Type B pancreatic cell (in vitro differentiated cells): ENCODE measurements around the gene GNPTAB. TPM values are rescaled to one million over a fixed set of nuclear protein-coding genes. Genes with fewer than 3 reads are reported as not detected.

Source experiments
- DNase-seq: peaks from one replicate; pipeline ENCODE4 v3.0.0; 2021; ENCODE audit warnings: mixed read lengths; ENCODE audit not compliant: unreplicated experiment; ENCODE audit errors: extremely low spot score
- H3K27ac Mint-ChIP-seq: 2 replicates; pipeline ENCODE4 v1.8.0; 2021; ENCODE audit warnings: mild to moderate bottlenecking, mixed read lengths
- H3K27me3 Mint-ChIP-seq: 2 replicates; pipeline ENCODE4 v1.8.0; 2021; ENCODE audit warnings: mixed read lengths
- H3K36me3 Mint-ChIP-seq: 2 replicates; pipeline ENCODE4 v1.8.0; 2021; ENCODE audit warnings: mixed read lengths
- H3K4me1 Mint-ChIP-seq: one replicate; pipeline ENCODE4 v1.8.0; 2021; ENCODE audit warnings: mixed read lengths; ENCODE audit not compliant: unreplicated experiment
- H3K4me3 Mint-ChIP-seq: 2 replicates; pipeline ENCODE4 v1.8.0; 2021; ENCODE audit warnings: mild to moderate bottlenecking, mixed read lengths
- H3K9me3 Mint-ChIP-seq: 2 replicates; pipeline ENCODE4 v1.8.0; 2021; ENCODE audit warnings: mixed read lengths
- total RNA-seq: library from RNA; stranded (reverse); gene quantifications from 2 replicates; pipeline ENCODE4 v1.2.1, GENCODE V29; 2021; ENCODE audit warnings: low replicate concordance
- TF ChIP-seq, protein P1 (sequence below): fragments of 200-600 bp; sonication (generic); conservative IDR thresholded peaks from 2 replicates; pipeline ENCODE4 v1.5.0; 2021; ENCODE audit warnings: antibody characterized with exemption, mild to moderate bottlenecking

The GNPTAB gene
- total RNA-seq, 1 donor from 2014 or later, result 29.4 TPM

DNA sequence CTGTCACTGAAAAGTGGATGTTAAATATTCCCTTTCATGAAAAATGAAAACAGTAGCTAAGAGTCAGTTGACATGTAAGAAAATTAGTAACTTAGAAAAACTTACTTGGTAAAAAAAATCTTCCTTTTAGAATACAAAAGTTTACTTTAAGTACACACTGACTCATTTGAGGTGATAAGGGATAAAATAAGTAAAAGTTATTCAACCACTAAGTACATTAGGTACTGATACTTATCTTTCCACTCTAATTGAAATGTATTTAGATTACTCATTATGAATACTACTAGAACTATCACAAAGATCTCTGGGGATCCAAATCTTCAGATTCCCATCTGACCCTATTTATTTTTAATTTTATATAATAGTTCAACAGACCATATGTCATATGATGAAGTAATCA lies 103.7 kb downstream of the GNPTAB start:
- Mint-ChIP-seq H3K9me3 (no peaks in the 10 kb centered on the region), H3K4me1 (no peaks in the 10 kb centered on the region), H3K27ac (no peak overlapping the region), H3K36me3 (peaks cover 17% of the 10 kb centered on the region), H3K4me3 (no peak overlapping the region), H3K27me3 (no peaks in the 10 kb centered on the region)
- no peak for DNase-seq
- TF ChIP-seq, protein P1, sequence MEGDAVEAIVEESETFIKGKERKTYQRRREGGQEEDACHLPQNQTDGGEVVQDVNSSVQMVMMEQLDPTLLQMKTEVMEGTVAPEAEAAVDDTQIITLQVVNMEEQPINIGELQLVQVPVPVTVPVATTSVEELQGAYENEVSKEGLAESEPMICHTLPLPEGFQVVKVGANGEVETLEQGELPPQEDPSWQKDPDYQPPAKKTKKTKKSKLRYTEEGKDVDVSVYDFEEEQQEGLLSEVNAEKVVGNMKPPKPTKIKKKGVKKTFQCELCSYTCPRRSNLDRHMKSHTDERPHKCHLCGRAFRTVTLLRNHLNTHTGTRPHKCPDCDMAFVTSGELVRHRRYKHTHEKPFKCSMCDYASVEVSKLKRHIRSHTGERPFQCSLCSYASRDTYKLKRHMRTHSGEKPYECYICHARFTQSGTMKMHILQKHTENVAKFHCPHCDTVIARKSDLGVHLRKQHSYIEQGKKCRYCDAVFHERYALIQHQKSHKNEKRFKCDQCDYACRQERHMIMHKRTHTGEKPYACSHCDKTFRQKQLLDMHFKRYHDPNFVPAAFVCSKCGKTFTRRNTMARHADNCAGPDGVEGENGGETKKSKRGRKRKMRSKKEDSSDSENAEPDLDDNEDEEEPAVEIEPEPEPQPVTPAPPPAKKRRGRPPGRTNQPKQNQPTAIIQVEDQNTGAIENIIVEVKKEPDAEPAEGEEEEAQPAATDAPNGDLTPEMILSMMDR, result no peak

DNA sequence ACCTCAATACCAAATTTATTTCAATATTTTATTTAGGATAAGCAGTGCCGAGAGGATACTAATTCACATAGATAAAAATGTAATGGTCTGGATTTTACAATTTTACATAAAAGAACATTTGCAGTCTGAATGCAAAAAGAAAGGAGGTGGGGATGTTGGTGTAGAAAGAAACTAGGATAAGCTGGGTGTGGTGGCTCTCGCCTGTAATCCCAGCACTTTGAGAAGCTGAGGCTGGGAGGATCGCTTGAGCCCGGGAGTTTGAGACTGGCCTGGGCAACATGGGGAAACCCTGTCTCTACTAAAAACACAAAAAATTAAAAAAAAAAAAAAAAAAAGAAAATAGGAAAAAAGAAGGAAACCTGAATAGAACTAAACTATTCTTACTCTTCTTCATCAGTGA lies 108.4 kb downstream of the GNPTAB start:
- Mint-ChIP-seq H3K27ac (no peak overlapping the region), H3K4me3 (no peak overlapping the region), H3K36me3 (peaks cover 11% of the 10 kb centered on the region), H3K9me3 (no peaks in the 10 kb centered on the region), H3K27me3 (no peaks in the 10 kb centered on the region), H3K4me1 (no peaks in the 10 kb centered on the region)
- TF ChIP-seq, protein P1, result no peak
- DNase-seq, result no peak

DNA sequence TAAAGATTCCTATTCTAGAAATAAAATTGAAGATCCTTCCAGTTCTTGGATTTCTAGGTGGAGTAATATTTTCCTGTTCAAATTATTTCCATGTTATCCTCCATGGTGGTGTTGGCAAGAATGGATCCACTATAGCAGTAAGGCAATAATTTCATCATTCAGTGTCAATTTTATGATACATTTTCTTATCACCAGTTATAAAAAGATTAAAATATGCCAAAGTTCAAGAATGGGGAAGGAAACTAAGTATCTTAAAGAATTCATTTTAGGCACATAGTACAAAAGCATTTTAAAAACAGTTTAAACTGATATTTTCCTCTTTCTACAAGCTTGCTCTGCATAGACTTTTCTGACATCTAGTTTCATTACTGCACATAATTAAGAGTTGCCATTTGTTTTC lies 110.6 kb downstream of the GNPTAB start:
- TF ChIP-seq, protein P1, result no peak
- DNase-seq, result no peak
- H3K9me3 Mint-ChIP-seq, result no peaks in the 10 kb centered on the region
- H3K4me3 Mint-ChIP-seq, result no peak overlapping the region
- no peak overlapping the region for H3K27ac Mint-ChIP-seq
- H3K4me1 Mint-ChIP-seq, result peaks cover 3% of the 10 kb centered on the region
- peaks cover 5% of the 10 kb centered on the region for H3K36me3 Mint-ChIP-seq
- H3K27me3 Mint-ChIP-seq, result no peaks in the 10 kb centered on the region

DNA sequence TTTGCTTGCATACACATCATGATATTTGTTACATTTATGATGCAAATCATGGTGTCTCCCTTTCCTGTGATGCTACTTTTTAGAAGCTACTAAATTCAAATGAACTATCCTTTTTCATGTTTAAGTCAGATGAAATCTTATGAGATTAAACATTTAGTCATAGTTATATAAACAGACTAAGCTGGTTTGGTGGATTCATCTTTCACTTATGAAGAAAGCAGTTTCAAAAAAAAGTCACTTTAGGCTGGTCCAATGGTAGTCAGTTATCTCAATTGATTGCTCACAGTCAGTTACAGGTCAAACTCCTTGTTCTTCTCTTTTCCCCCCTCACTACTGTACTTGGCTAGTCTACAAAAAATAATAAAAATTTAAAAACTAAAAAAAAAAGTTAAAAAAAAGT lies 111.2 kb downstream of the GNPTAB start:
- DNase-seq, result no peak
- Mint-ChIP-seq H3K4me1 (peaks cover 5% of the 10 kb centered on the region), H3K36me3 (peaks cover 5% of the 10 kb centered on the region), H3K4me3 (no peak overlapping the region), H3K27me3 (no peaks in the 10 kb centered on the region), H3K27ac (no peak overlapping the region), H3K9me3 (no peaks in the 10 kb centered on the region)
- TF ChIP-seq, protein P1, result no peak

DNA sequence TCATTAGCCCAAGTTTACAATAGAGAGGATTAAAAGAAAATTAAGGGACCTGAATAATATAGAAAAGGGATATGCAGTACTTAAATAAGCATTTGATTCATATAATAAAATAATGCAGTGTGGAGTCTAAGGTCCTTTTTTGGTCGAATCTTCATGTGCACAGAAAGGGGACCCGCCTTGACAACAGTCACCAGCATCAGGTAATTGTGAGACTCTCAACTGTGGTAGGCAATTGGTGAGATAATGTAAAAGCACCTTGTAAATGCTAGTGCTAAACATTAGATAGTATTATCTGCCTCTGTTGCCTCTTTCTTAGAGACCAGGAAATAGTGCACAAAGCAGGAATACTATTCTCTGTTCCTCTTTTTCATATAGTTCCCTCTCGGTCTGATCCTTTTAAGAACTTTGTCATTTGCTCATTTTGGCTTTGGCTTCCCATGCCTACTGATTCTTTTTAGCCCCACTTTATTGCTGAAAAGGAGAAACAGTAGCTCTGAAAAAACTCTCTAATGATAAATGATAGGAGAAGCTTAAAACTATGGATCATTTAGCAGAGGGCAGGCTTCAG lies 115.8 kb downstream of the GNPTAB start:
- no peak overlapping the region for H3K4me3 Mint-ChIP-seq
- H3K9me3 Mint-ChIP-seq, result no peaks in the 10 kb centered on the region
- peaks cover 18% of the 10 kb centered on the region for H3K4me1 Mint-ChIP-seq
- H3K27me3 Mint-ChIP-seq, result no peaks in the 10 kb centered on the region
- TF ChIP-seq, protein P1, result no peak
- no peak overlapping the region for H3K27ac Mint-ChIP-seq
- H3K36me3 Mint-ChIP-seq, result peaks cover 14% of the 10 kb centered on the region
- DNase-seq, result no peak

DNA sequence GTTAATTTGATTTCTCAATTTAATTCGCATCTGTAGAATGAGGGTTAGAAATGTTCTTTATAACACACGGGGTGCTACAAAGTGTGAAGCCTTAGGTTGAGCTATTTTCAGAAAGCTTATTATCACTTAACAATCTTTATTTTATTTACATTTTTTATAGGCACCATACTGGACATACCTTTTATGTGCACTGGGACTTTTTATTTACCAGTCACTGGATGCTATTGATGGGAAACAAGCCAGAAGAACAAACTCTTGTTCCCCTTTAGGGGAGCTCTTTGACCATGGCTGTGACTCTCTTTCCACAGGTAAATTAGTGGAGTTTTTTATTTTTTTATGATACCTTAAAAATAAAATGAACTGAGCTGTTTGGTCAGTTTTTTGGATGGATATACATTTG lies 116.8 kb downstream of the GNPTAB start:
- Mint-ChIP-seq H3K36me3 (peaks cover 14% of the 10 kb centered on the region), H3K9me3 (no peaks in the 10 kb centered on the region), H3K27ac (no peak overlapping the region), H3K4me1 (peaks cover 18% of the 10 kb centered on the region), H3K27me3 (no peaks in the 10 kb centered on the region), H3K4me3 (no peak overlapping the region)
- no peak for DNase-seq
- TF ChIP-seq, protein P1, result no peak
